Amniotic stem cell (primary cell): ENCODE results near the gene TOM1.

Experiments
- DNase-seq: peaks from one replicate; lab custom pipeline; 2025; lab: John Stamatoyannopoulos, UW

The TOM1 gene

GRCh38 chr22:35307372-35307771, 7.7 kb downstream of the TOM1 start:
- DNase-seq = no peak

DNA sequence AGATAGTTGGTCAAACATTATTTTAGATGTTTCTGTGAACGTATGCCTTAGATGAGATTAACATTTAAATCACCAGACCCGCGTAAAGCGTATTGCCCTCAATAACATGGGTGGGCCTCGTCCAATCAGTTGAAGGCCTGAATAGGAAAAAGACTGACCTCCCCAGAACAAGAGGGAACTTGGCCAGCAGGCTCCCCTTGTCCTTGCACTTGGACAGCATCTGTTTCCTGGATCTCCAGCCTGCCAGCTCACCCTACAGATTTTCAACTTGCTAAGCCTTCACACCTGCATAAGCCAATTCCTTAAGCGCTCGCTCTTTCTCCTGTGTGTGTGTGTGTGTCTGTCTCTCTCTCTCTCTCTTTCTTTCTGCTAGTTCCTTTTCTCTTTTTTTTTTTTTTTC, 8.2 kb downstream of the TOM1 start:
- no peak for DNase-seq

- no peak for DNase-seq
These were observed 8.9 kb downstream of the TOM1 start for GRCh38 chr22:35308480-35309021.

DNA sequence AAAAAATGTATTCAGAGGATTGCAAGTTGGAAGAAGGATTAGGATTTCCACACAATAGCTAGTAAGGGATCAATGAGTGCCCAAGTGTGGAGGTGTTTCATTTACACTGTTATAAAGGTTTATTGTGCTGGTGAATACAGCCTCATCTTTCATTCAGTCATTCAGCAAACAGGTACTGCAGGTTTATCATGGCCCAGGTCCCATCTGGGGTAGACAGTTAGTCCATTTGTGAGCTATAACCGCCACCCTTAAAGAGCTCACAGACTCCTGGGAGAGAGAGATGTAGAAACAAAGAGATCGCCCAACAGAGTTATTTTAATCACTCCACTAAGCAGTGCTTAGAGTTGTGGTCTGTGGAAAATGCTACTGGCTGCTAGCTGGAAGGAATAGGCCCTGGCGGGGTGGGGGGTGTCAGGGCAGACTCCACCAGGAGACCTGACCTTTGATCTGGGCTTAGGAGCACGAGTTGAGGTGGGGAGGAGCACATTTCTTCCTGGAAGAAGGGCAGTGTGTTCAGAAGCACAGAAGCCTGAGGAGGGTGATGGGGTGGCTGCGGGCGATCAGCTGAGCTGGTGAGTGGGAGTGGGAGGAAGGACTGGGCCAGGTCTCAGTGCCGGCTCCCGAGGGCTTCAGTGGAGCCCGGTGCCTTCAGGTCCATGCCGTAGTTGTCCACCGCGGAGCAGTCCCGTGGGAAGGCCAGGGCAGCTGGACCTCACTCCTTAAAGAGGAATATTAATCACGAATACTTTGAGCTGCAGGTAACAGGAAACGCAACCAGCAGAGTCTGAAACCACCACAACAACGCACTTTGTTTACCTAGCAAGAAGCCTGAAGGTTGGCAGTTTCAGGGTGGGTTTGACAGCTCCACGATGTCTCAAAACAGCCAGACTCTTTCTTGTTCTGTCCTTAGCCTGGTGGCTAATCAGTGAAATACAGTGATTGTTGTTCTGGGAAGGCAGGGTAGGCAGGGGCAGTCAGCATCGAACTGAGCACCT, 11.2 kb downstream of the TOM1 start:
- DNase-seq = no peak

- no peak for DNase-seq
These were observed 11.9 kb downstream of the TOM1 start for GRCh38 chr22:35311551-35311999.

DNA sequence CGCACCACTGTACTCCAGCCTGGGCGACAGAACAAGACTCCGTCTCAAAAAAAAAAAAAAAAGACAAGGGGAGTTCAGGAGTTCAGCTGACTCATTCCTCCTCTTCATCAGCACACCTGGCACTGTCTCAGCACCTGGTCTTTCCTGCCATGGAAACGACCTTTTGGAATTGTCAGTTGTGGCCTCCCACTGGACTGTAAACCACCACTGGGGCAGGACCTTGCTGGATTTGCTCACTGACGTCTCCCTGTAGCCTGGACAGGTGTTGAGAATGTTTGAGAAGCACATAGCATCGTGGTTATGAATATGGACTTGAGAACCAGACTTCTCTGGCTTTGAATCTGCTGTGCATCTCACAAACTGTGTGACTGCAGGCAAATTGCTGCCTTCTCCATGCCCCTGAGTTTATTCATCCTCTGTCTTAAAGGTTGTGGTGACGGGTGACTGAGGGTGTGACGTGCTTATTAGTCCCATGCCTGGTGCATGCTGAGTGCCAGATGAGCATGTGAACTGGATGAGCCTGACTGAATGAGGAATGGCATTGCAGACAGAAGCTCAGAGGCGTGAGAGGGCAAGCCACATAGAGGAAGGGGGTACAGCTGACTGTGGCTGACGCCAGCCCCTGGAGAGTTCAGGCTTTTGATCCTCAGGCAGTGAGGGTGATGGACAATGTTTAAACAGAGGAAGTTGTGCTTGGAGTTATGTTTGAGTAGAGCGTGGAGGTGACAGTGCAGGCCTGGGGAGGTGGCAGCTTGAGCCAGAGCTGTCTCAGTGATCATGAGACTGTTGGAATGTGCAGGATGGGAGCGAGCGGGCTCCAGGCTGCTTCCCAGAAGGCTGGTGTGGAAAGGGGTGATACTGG, 12.7 kb downstream of the TOM1 start:
- no peak for DNase-seq

DNA sequence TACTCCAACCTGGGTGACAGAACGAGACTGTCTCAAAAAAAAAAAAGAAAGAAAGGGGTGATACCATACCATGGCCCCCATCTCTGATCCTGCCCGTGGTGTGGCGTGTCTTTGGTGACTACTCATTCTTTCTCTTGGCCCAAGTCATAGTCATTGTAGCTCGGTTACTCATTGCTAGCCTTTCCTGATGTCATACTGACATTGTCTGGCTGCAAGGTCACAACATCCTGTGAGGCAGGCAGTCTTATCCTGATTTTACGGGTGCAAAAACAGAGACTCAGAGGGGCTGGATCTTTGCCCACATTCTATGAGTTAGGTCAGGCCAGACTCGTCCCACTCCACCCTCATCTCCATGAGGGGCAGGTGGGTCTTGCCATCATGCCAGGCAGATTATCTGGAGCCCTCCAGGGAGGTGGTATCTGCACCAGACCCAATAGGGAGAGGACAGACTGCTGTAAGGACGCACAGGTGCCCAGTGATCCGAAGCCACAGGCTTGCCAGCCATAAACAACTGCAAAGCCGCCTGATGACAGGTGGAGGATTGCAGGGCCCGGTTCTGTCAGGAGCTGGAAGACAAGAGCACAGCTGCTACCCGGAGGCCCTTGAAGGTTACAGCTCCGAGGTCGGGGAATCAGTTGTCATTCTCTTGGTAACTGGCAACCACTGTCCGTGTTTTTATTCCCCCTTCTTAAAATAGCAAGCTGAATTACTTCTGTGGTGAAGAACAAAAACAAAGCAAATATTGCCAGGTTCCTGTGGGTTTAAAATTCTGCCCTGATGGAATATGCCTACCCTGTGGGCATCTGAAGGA, 13.8 kb downstream of the TOM1 start:
- DNase-seq = peak; percentile 48

- no peak for DNase-seq
These were observed 14.7 kb downstream of the TOM1 start for GRCh38 chr22:35314161-35314942.

- no peak for DNase-seq
These were observed 15.6 kb downstream of the TOM1 start for GRCh38 chr22:35315141-35315854.

DNA sequence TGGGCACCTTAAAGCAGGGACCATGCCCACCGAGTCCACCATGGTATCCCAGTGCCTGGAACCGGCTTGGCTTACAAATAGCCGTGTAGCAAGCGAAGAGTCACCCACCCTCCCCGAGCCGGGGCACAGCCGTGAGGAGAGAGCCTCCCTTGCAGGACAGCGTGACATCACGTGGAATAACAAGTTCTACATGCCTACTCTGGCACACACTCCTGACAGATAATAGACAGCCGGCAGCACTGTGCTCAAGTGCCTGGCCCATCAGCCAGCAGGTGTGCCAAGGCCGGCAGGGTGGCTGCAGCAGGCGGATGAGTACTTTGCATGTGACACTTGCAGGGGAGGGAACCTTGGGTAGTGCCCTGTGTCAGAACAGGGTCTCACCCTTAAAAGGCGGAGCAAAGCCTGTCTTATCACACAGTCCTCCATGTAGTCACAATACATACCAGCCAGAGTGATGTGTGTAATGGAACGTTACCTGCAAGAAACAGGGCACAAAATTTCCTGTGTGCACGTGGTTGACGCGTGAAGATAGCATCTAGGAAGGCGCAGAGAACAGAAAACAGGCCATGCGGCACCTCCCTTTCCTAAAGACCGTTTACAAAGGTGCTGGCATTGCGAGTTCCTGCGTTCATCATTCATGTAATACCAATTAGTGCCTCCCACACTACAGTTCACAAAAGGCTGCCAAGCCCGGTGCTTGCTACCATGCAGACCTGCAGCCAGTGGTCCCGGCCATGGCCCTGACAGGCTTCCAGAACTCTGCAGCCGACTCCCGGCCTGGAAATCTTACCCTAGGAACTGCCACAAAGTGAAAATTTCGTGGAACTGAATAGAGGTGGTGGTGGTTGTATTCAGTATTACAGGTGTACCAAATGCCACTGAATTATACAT, 16.4 kb downstream of the TOM1 start:
- no peak for DNase-seq

DNA sequence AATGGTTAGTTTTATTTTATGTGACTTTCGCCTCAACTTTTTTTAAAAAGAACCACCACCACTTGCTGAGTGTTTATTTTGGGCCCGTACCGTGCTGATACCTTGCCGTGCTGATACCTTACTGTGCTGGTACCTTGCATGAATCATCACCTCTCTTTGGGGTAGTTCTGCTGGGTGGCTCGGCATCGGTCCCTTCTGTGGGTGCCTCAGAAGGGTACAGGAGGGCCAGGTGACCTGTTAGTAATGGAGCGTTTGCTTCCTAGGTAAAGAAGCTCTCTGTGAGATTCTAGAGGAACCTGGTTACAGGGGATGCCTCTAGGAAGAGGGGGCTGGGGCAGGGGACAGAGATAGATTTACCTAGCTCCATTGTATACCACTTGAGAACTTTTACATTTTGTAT, 17.1 kb downstream of the TOM1 start:
- DNase-seq = no peak

DNA sequence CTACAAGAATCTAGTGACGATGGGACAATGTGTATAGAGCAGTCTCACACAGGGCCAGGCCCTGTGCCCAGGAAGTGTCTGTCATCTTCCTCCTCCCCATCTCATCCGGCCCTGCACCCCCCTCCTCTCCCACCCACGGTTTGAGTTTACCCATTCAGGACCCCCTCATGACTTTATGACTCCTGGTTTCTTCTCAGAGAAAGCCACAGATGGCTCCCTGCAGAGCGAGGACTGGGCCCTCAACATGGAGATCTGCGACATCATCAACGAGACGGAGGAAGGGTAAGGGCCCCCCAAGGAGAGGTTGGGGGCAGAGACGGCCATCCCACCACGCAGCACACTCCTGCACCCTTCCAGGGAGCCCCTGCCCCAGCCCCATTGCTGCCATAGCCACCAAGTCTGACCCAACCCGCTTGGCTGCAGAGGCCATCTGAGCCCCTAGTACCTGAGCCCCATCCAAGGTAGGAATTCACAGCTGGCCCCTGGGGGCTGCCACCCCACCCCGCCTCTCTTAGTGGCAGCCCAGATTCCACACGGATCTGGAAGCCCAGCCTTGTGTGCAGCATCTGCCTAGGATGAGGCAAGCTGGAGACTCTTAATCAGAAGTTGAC, 18.1 kb downstream of the TOM1 start:
- DNase-seq = no peak

DNA sequence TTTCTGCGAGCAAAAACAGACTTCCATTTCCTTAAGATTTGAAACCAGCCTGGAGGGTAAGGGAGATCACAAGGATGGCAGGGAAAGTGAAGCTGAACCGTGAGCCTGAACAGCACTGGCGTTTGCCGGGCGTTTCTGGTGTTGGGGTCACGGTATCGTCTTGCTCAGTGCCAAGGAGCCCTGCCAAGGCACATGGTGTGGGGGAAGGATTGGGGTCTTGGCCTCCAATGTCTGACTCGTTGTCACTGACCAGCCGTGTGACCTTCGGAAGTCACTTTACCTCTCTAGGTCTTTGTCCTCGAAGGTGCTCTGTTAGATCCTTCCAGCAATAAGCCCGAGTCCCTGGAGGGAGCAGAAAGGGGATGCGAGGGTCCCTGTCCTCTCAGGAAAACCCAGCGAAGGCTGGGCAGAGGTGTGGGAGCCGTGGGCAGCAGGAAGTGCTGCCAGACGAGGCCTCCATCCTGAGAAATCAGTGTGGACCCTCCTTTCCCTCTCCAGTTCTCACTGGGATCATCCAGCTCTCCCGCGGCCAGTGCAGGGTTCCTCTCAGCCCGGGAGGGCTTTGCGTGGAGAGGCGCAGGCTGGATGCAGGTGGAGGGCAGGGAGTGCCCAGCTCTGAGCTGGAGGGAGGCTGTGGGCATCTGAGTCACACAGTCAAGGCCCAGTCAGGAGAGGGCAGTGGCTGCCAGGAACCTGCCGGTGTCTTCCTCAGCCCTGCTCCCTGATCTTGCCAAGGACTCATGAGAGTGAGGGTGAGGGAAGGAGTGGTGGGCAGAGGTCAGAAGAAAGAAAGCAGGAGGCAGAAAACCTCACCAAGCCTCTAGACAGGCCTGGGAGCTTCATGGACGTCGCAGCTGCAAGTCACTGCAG, 18.9 kb downstream of the TOM1 start:
- no peak for DNase-seq

DNA sequence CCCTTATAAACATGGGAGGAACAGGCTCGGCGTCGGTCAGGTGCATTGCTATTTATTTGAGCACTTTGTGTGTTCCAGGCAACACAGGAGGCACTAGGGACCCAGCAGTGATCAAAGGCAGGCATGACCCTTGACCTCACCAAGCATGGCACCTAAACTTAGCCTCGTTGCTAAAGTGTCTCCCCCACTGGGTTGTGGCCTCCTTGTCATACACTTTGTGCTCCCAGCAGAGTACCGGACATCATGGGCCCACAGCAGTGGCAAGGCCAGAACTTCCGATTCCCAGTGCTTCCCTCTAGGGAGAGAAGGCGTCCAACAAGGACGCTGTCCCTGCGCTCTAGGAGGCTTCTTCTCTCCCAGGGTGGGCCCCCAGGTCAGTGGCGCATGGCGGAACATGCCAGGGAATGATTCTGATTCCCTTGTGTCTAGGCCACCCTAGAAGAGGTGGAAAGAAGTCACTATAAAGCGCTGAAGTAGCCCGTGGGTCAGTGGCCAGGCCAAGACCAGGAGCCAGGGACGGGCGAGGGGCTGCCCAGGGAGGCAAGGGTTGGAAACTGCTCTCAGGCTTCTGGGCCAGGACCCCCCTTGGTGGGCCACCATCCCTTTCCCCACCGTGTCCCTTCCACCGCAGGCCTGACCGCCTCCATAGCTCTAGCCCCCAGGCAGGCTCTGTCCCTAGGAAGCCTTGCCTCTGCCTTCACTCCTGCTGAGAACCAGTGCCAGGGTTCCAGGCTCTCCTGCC, 19.7 kb downstream of the TOM1 start:
- no peak for DNase-seq

GRCh38 chr22:35322126-35322525, 22.4 kb downstream of the TOM1 start:
- no peak for DNase-seq

GRCh38 chr22:35322893-35323292, 23.2 kb downstream of the TOM1 start:
- DNase-seq = no peak

DNA sequence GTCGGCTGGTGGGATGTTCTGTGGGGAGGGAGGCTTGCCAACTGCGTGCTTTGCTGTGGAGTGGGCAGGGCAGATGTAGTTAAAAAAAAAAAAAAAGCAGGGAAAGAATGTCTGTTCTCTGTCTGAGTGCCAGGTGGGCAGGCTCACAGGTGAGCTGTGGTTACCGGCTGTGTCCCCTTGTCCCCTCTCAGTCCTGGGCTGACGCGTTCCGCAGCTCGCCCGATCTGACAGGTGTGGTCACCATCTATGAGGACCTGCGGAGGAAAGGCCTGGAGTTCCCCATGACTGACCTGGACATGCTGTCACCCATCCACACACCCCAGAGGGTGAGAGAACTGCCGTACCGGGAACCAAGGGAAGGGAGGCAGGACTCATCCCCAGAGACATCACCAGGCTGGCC, 23.6 kb downstream of the TOM1 start:
- DNase-seq = no peak
